AG04450 (cell line): ENCODE results near the gene CHRNG. TPM values are rescaled to one million over a fixed set of nuclear protein-coding genes. Genes with fewer than 3 reads are reported as not detected.

Source experiments
- CTCF ChIA-PET: fragments of 300-600, 350-600 bp; formaldehyde crosslinking; extraction: SDS; loops from one replicate; lab custom pipeline; 2022; ENCODE audit warnings: antibody characterized with exemption, inconsistent platforms; lab: Charles Lee
- POLR2A ChIA-PET: fragments of 350-600 bp; formaldehyde crosslinking; extraction: SDS; loops from one replicate; lab custom pipeline; 2021; ENCODE audit warnings: antibody characterized with exemption, inconsistent platforms; lab: Yijun Ruan, JAX
- DNase-seq: peaks from one replicate; pipeline ENCODE4 v3.0.0-alpha.2; 2011; ENCODE audit warnings: low read depth, low spot score
- H3K27ac ChIP-seq: one replicate; pipeline ENCODE4 v1.5.1; 2012; ENCODE audit warnings: low read depth, low read length, control low read depth
- H3K27me3 ChIP-seq: one replicate; pipeline ENCODE4 v1.6.0; 2012; ENCODE audit warnings: low read length; ENCODE audit not compliant: control insufficient read depth, insufficient read depth
- H3K4me3 ChIP-seq: 2 replicates; pipeline ENCODE4 v1.5.1; 2011; ENCODE audit warnings: mild to moderate bottlenecking, low read depth, low read length, control low read depth
- H3K9me3 ChIP-seq: 2 replicates; pipeline ENCODE4 v1.5.1; 2012; ENCODE audit warnings: low read length; ENCODE audit not compliant: control insufficient read depth, insufficient read depth
- polyA plus RNA-seq: library from polyadenylated mRNA; depleted of rRNA; stranded (reverse); fragments of >200 nt; gene quantifications from 2 replicates; pipeline ENCODE4 v1.2.3, GENCODE V29; 2011
- TF ChIP-seq, protein P1 (sequence below): IDR thresholded peaks from 2 replicates; pipeline ENCODE4 v1.5.1; 2011; ENCODE audit warnings: low read depth, low read length, control low read depth, inconsistent platforms

The CHRNG gene
- polyA plus RNA-seq, 1 experiment: not detected

DNA sequence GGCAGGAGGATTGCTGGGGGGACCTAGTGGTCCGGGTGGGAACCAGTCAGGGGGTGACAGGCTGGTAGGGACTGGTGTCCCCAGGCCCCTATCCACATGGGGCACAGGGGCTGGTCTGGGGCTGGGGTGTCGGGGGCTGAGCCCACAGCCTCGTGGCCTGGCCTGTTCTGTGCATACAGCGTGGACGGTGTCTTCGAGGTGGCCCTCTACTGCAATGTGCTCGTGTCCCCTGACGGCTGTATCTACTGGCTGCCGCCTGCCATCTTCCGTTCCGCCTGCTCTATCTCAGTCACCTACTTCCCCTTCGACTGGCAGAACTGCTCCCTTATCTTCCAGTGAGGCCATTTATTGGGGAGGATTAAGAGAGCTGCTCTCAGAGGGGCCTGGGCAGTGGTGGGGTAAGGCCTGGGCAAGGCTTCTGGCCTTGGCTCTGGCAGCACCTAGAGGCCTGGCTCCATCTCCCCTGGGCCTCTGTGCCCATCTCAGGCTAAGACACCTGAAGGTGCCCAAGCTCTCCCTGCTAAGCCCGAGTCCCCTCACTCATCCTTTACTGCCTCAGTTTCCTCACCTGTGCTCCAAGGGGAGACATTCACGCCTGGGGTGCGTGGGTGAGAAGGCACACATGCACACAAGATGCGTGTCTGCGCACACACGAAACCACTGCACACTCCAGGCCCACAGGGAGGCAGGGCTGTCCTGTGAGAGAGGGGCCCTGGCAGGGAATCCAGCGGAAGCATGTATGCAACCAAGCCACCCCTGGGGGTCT is 1.9 kb downstream of the CHRNG start:
- no peak for DNase-seq
- peaks cover 2% of the 10 kb centered on the region for H3K9me3 ChIP-seq
- TF ChIP-seq, protein P1, sequence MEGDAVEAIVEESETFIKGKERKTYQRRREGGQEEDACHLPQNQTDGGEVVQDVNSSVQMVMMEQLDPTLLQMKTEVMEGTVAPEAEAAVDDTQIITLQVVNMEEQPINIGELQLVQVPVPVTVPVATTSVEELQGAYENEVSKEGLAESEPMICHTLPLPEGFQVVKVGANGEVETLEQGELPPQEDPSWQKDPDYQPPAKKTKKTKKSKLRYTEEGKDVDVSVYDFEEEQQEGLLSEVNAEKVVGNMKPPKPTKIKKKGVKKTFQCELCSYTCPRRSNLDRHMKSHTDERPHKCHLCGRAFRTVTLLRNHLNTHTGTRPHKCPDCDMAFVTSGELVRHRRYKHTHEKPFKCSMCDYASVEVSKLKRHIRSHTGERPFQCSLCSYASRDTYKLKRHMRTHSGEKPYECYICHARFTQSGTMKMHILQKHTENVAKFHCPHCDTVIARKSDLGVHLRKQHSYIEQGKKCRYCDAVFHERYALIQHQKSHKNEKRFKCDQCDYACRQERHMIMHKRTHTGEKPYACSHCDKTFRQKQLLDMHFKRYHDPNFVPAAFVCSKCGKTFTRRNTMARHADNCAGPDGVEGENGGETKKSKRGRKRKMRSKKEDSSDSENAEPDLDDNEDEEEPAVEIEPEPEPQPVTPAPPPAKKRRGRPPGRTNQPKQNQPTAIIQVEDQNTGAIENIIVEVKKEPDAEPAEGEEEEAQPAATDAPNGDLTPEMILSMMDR: no peak
- ChIA-PET POLR2A (no interaction called here), CTCF (no interaction called here)
- no peak overlapping the region for H3K27ac ChIP-seq
- H3K4me3 ChIP-seq: no peak overlapping the region
- H3K27me3 ChIP-seq: peaks cover 10% of the 10 kb centered on the region

DNA sequence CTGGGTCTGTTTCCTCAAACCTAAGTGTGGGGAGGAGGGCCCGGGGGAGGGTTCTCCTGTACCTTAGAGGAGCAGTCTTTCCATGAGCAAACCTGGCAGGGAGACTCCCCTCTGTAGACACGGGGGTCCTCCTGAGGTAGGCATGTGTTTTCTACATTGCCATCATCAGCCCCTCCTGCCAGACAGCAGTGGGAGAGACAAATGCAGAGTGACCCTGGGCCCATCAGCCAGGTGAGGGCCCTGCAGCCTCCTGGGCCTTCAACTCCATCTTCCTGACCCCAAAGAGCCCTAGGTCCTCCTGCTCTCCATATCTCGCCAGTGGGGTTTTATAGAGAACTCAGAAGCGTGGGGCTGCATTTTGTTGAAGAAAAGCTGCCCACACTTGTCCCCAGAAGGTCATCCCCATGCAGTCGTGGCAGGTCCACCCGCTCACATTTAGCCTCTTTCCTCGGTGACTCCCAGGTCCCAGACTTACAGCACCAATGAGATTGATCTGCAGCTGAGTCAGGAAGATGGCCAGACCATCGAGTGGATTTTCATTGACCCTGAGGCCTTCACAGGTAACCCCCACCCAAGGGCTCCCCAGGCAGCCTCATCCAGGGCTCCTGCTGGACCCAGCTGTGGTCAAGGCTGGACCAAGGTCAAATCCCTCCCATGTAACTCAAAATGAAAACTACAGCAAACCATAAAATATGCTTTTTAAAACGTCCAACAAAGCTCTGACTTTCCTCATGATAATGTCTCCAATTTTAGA is 2.6 kb downstream of the CHRNG start:
- POLR2A ChIA-PET: no interaction called here
- H3K27ac ChIP-seq: no peak overlapping the region
- no peak for DNase-seq
- peaks cover 10% of the 10 kb centered on the region for H3K27me3 ChIP-seq
- no peaks in the 10 kb centered on the region; the same call in 1 of the 2 replicates for H3K9me3 ChIP-seq
- TF ChIP-seq, protein P1: no peak
- H3K4me3 ChIP-seq: no peak overlapping the region
- CTCF ChIA-PET: no interaction called here

DNA sequence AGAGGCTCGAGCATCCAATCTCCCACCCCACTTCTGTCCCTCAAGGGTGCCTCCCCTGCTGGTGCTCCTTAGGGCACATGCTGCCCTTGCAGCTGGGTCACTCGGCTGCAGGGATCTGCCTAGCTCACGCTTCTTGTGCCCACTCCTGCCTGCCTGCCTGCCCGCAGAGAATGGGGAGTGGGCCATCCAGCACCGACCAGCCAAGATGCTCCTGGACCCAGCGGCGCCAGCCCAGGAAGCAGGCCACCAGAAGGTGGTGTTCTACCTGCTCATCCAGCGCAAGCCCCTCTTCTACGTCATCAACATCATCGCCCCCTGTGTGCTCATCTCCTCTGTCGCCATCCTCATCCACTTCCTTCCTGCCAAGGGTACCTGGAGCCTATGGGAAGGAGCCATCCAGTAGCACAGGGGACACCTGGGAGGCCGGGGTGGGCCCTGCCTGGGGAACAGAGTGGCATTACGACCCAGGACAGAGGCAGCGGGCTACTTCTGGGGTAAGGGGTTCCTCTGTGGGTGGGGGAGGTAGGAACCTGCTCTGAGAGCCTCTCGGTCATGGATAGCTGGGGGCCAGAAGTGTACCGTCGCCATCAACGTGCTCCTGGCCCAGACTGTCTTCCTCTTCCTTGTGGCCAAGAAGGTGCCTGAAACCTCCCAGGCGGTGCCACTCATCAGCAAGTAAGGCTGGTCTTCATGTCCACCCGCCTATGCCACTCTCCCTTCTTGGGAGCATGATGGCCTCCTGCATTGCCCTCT is 3.4 kb downstream of the CHRNG start:
- no peak for DNase-seq
- Histone ChIP-seq H3K27ac (no peak overlapping the region), H3K4me3 (no peak overlapping the region), H3K27me3 (peaks cover 6% of the 10 kb centered on the region), H3K9me3 (no peaks in the 10 kb centered on the region; the same call in 1 of the 2 replicates)
- TF ChIP-seq, protein P1: no peak
- ChIA-PET CTCF (no interaction called here), POLR2A (no interaction called here)

DNA sequence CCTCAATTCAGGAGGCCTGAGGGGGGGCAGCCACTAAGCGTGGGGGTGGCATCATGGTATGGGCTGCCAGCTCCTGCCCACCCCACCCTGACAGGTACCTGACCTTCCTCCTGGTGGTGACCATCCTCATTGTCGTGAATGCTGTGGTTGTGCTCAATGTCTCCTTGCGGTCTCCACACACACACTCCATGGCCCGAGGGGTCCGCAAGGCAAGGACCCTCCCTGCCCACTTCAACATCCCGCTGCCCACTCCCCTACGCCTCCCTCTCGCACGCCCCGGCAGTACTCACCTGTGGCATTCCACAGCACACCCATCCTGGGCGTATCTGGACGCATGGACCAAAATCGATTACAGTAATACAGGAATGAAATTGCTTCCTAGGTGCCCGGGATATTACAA is 4.0 kb downstream of the CHRNG start:
- DNase-seq: no peak
- ChIA-PET POLR2A (no interaction called here), CTCF (no interaction called here)
- Histone ChIP-seq H3K4me3 (no peak overlapping the region), H3K27ac (no peak overlapping the region), H3K27me3 (peaks cover 6% of the 10 kb centered on the region), H3K9me3 (no peaks in the 10 kb centered on the region; the same call in 1 of the 2 replicates)
- TF ChIP-seq, protein P1: no peak
